Sigmoid colon (tissue), 4 donors: ENCODE measurements around the gene OVCA2.

Source experiments
- CTCF ChIP-seq, 4 experiments: fragments of 450-650 bp in 3 of 4; fragments of 200-600 bp in 1 of 4; IDR thresholded peaks; one replicate each; pipeline ENCODE4 v1.5.1; 2016 to 2019; ENCODE audit warnings: antibody characterized with exemption in 4 of 4, mild to moderate bottlenecking in 3 of 4, moderate library complexity in 2 of 4
- EP300 ChIP-seq, 4 donors: sonication (generic); formaldehyde crosslinking; IDR thresholded peaks; one replicate each; pipeline ENCODE4 v1.6.1; 2017; ENCODE audit warnings: antibody characterized with exemption in 4 of 4
- POLR2AphosphoS5 ChIP-seq, 4 donors: sonication (generic); formaldehyde crosslinking; IDR thresholded peaks; one replicate each; pipeline ENCODE4 v1.6.1; 2017; ENCODE audit warnings: antibody characterized with exemption in 4 of 4

- TF ChIP-seq CTCF (IDR thresholded peaks at IDR 0.05) (no peak), POLR2AphosphoS5 (IDR thresholded peaks at IDR 0.05) (no peak), EP300 (IDR thresholded peaks at IDR 0.05) (no peak)
Measured at GRCh38 chr17:2023692-2024571, 17.9 kb upstream of the OVCA2 start.
